GM21619 (cell line): ENCODE measurements around the gene HINT1.

ENCODE experiments used
- ATAC-seq: cut with Tn5 transposase; IDR thresholded peaks from one replicate; pipeline ENCODE4 v1.9.1; 2021; ENCODE audit not compliant: unreplicated experiment

The HINT1 gene

DNA sequence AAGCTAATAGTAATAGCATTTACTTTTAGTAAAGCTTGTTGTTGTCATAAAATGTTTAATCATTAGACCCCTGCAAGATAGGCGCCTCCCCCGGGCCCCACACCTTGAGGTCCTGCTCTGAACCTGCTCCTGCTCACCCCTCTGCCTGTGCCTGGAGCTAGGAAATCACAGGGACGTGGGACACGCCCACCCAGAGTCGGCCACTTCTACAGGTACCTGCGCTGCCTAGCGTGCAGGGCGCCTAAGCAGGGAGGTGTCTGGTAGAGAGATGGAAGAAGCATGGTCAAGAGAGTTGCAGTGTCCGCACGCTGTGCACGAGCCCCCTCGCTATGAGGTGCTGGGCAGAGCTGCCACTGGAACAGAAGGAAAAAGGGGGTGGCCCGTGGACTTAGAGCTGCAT, 52.6 kb downstream of the HINT1 start:
- no peak for ATAC-seq

DNA sequence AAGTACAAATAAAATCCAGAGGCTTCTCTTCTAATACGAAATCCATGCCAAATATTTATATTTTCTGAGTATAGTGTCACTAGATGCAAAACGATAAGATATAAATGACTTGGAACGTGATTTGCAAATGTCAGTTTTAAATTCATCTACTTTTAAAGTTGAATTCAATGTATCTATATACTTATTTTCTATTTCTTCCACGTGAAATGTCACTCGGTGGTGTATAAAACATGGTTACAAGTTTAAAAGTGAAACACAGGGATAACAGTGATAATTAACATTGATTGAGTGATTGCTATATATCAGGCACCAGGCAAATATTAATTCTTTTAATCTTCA, 54.8 kb downstream of the HINT1 start:
- ATAC-seq: no peak

DNA sequence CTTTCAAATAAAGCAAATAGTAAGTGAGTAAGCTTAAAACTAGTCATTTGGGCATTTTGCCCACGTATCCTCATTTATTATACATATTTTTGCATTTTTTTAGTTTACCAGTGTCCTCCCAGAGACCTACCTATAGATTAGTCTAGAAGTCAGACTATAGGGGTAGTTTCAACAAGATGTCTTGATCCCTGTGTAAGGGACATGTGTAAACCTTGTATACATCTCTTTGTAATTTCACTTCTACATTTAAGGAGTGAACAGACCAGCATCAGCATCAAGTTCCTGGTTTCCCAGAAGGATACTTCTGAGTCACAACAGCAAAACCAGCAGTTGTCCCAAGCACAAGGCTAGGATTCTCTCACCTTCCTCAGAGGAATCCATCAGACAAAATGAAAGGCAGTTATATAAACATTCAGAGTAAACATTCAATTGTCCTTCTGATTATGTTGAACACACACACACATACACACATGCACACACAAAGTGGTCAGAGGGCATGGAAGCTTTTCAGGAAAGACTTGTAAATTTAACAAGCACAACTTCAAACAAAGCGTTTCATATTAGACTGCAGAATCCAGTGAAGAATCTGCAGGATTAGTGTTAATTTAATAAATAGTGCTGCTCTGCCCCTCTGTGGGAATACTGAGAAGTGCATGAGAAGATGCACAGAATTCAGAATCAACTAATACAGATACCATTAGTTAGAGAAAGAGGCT, 55.4 kb downstream of the HINT1 start:
- peak; percentile 85 for ATAC-seq
